GM23248 (cell line): ENCODE measurements around the gene DROSHA. TPM values are rescaled to one million over a fixed set of nuclear protein-coding genes. Genes with fewer than 3 reads are reported as not detected.

Source experiments
- DNase-seq: peaks from one replicate; pipeline ENCODE4 v3.0.0-alpha.2; 2015
- H2AFZ ChIP-seq: fragments of 200-600 bp; sonication (generic); 2 replicates; pipeline ENCODE4 v1.6.1; 2016; ENCODE audit warnings: antibody characterized with exemption
- H3F3A ChIP-seq: fragments of 200-600 bp; sonication (generic); 2 replicates; pipeline ENCODE4 v1.6.1; 2016; ENCODE audit warnings: mild to moderate bottlenecking, antibody characterized with exemption, mixed run types; ENCODE audit not compliant: insufficient read depth
- H3K27ac ChIP-seq: fragments of 200-600 bp; sonication (generic); 2 replicates; pipeline ENCODE4 v1.5.1; 2016; ENCODE audit warnings: mild to moderate bottlenecking
- H3K27me3 ChIP-seq: fragments of 200-600 bp; sonication (generic); replicated peaks from 2 replicates; pipeline ENCODE4 v1.6.1; 2016; ENCODE audit warnings: mild to moderate bottlenecking; ENCODE audit not compliant: insufficient read depth
- H3K36me3 ChIP-seq: fragments of 200-600 bp; sonication (generic); 2 replicates; pipeline ENCODE4 v1.6.1; 2016; ENCODE audit warnings: low read depth, mild to moderate bottlenecking
- H3K4me1 ChIP-seq: fragments of 200-600 bp; sonication (generic); 2 replicates; pipeline ENCODE4 v1.6.1; 2016; ENCODE audit warnings: mild to moderate bottlenecking; ENCODE audit not compliant: insufficient read depth
- H3K4me2 ChIP-seq: fragments of 200-600 bp; sonication (generic); one replicate; pipeline ENCODE4 v1.6.1; 2016; ENCODE audit warnings: mild to moderate bottlenecking; ENCODE audit not compliant: unreplicated experiment
- H3K4me3 ChIP-seq: fragments of 200-600 bp; sonication (generic); 2 replicates; pipeline ENCODE4 v1.5.1; 2016; ENCODE audit warnings: mild to moderate bottlenecking
- H3K79me2 ChIP-seq: fragments of 200-600 bp; sonication (generic); 2 replicates; pipeline ENCODE4 v1.6.1; 2016; ENCODE audit warnings: mild to moderate bottlenecking; ENCODE audit not compliant: insufficient read depth
- H3K9ac ChIP-seq: fragments of 200-600 bp; sonication (generic); 2 replicates; pipeline ENCODE4 v1.6.1; 2016; ENCODE audit warnings: mild to moderate bottlenecking
- H3K9me2 ChIP-seq: fragments of 200-600 bp; sonication (generic); 2 replicates; pipeline ENCODE4 v1.6.1; 2016; ENCODE audit warnings: mixed run types, mild to moderate bottlenecking, moderate library complexity; ENCODE audit not compliant: insufficient read depth
- H3K9me3 ChIP-seq: fragments of 200-600 bp; sonication (generic); one replicate; pipeline ENCODE4 v1.6.1; 2017; ENCODE audit warnings: low read depth
- H4K20me1 ChIP-seq: fragments of 200-600 bp; sonication (generic); 2 replicates; pipeline ENCODE4 v1.6.0; 2016; ENCODE audit not compliant: insufficient read depth
- EZH2 ChIP-seq: fragments of 200-600 bp; sonication (generic); IDR thresholded peaks from 2 replicates; pipeline ENCODE4 v1.6.1; 2018; ENCODE audit warnings: antibody characterized with exemption, mild to moderate bottlenecking; ENCODE audit not compliant: insufficient read depth, poor library complexity, severe bottlenecking
- EZH2phosphoT487 ChIP-seq: fragments of 200-600 bp; sonication (generic); IDR thresholded peaks from 2 replicates; pipeline ENCODE4 v1.6.1; 2018; ENCODE audit warnings: antibody characterized with exemption, moderate library complexity, mild to moderate bottlenecking, low read depth; ENCODE audit not compliant: insufficient read depth
- WGBS, 2 experiments: methylation state at CpG; one replicate each; pipeline ENCODE4 v1.1.6; 2015 to 2017; ENCODE audit warnings: low lambda C conversion rate in 2 of 2, low coverage in 1 of 2; ENCODE audit errors: missing lambda C conversion rate in 2 of 2; 5-methylcytosine and 5-hydroxymethylcytosine counted together
- in situ Hi-C: fragments of 300-500 bp; cut with MboI; formaldehyde crosslinking; loops from 2 replicates; pipeline ENCODE4 v1.15.0; 2020
- polyA plus RNA-seq: library from polyadenylated mRNA; unstranded; fragments of >200 nt; fragmentation: Nextera tagmentation; extraction: Ambion mirVana; gene quantifications from 2 replicates; pipeline ENCODE4 v1.2.1, GENCODE V29; 2016
- total RNA-seq: library from RNA; depleted of rRNA; stranded (reverse); fragments of >200 nt; shearing (Covaris generic); gene quantifications from 2 replicates; pipeline ENCODE4 v1.2.3, GENCODE V29; 2014

Gene DROSHA
- total and polyA plus RNA-seq, 2 experiments from 2014 or later = 26.0 to 28.7 TPM

DNA sequence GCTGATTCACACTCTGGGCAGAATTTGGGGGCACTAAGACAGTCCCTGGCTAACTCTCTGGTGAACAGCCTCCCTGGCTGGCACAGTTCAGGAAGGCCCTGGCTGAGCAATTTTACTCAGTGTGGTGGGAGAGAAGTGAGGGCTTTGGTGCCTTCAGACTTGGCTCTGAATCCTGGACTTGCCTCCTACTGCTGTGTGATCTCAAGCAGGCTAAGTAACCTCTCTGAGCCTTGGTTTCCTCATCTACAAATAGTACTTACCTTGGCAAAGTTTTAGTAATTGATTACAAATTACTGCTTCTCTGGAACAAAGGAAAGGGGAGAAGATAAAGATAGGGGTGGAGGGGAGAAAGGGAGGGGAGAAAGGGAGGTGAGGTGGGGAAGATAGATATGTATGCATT lies 153.8 kb downstream of the DROSHA start:
- no peaks in the 10 kb centered on the region for H3K9me3 ChIP-seq
- no peaks in the 10 kb centered on the region for H4K20me1 ChIP-seq
- H3K4me3 ChIP-seq = no peak overlapping the region
- no peaks in the 10 kb centered on the region for H3K36me3 ChIP-seq
- no peak overlapping the region for H3K9ac ChIP-seq
- TF ChIP-seq EZH2 (no peak), EZH2phosphoT487 (no peak)
- no peak overlapping the region for H3K4me2 ChIP-seq
- no peaks in the 10 kb centered on the region for H3K9me2 ChIP-seq
- peaks cover 4% of the 10 kb centered on the region; the same call in 1 of the 2 replicates for H3F3A ChIP-seq
- in situ Hi-C loops = no loop called here
- H3K4me1 ChIP-seq = peaks cover 8% of the 10 kb centered on the region
- no peaks in the 10 kb centered on the region for H3K27me3 ChIP-seq
- DNase-seq = no peak
- H2AFZ ChIP-seq = no peak overlapping the region
- H3K27ac ChIP-seq = no peak overlapping the region
- no peaks in the 10 kb centered on the region for H3K79me2 ChIP-seq

DNA sequence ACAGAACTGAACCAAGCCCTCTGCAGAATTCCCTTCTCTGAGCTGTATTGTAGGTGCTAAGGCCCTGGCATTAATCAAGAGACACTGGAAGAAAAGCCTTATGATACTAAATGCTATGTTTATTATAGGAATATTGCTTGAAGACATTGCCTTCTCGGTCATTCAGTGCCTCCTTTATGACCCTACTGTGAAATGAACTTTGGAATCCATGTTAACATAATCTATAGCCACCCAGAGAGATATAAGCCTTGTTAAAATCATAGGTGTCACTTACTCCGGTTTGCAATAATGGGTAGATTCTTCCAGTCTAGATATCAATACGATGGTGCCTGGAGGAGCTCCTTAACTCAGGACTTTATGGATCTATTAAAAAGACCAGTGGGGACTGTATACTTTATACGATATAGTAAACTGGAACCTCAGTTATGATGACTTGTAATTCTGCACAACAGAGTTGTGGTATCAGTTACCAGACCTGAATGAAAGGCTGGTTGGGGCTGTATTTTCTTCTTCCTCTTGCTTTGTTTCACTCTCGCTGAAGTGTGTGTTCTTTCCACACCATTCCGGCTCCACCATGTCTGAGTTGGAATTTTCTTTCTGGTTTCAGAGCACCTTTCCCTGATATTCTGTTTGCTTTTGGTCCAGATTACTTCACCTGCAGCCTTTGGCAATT lies 154.5 kb downstream of the DROSHA start:
- Histone ChIP-seq H3K79me2 (no peaks in the 10 kb centered on the region), H3F3A (peaks cover 4% of the 10 kb centered on the region; the same call in 1 of the 2 replicates), H3K9me2 (no peaks in the 10 kb centered on the region), H3K4me3 (no peak overlapping the region), H3K27me3 (no peaks in the 10 kb centered on the region), H3K36me3 (no peaks in the 10 kb centered on the region), H3K4me1 (peaks cover 8% of the 10 kb centered on the region), H3K9ac (no peak overlapping the region), H4K20me1 (no peaks in the 10 kb centered on the region), H3K4me2 (no peak overlapping the region), H3K27ac (no peak overlapping the region), H2AFZ (no peak overlapping the region), H3K9me3 (no peaks in the 10 kb centered on the region)
- DNase-seq = no peak
- in situ Hi-C loops = no loop called here
- no peak for TF ChIP-seq EZH2
- no peak for TF ChIP-seq EZH2phosphoT487
- 97 to 98% methylated on average over 6 of the region's 6 CpGs for WGBS, 2 experiments

DNA sequence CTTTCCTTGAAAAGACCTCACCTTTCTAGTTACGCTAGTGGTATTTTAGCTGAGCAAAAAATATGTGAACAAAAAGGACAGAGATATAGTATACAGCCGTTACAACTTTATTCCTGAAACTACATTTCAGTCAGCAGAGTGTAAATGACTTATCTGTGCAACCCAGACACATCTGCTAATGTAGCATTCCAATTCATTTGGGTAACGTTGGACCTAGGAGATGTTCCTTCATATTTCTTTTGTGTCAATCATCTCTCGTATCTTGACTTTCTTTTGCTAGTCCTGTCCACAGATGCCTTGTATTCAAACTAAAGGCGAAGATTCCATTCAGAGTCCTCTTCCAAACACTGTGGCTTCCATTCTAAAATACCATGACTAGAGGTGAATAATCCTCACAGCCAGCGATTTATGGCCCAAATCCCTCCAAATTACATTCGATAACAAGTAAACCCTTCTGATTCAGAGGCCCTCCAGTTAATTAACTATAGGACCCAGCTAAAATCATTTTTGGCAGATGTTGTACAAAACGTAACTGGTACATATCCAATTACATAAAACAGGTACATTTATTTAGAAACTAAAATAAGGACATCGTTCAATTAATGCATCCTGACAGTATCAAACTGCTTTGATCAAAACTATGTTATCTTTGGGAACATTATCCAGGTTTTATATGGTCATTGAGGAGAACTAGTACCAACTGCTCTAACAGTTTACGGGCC lies 155.7 kb downstream of the DROSHA start:
- H2AFZ ChIP-seq = no peak overlapping the region
- no peak overlapping the region for H3K4me2 ChIP-seq
- H3K36me3 ChIP-seq = no peaks in the 10 kb centered on the region
- H4K20me1 ChIP-seq = no peaks in the 10 kb centered on the region
- no peak for DNase-seq
- no peak for TF ChIP-seq EZH2
- TF ChIP-seq EZH2phosphoT487 = no peak
- H3K27me3 ChIP-seq = no peaks in the 10 kb centered on the region
- in situ Hi-C loops = no loop called here
- WGBS, 2 experiments = 89 to 93% methylated on average over 10 of the region's 10 CpGs
- peaks cover 4% of the 10 kb centered on the region; the same call in 1 of the 2 replicates for H3F3A ChIP-seq
- H3K9ac ChIP-seq = no peak overlapping the region
- H3K79me2 ChIP-seq = no peaks in the 10 kb centered on the region
- H3K9me2 ChIP-seq = no peaks in the 10 kb centered on the region
- no peak overlapping the region for H3K4me3 ChIP-seq
- no peak overlapping the region for H3K27ac ChIP-seq
- peaks cover 10% of the 10 kb centered on the region for H3K4me1 ChIP-seq
- no peaks in the 10 kb centered on the region for H3K9me3 ChIP-seq

DNA sequence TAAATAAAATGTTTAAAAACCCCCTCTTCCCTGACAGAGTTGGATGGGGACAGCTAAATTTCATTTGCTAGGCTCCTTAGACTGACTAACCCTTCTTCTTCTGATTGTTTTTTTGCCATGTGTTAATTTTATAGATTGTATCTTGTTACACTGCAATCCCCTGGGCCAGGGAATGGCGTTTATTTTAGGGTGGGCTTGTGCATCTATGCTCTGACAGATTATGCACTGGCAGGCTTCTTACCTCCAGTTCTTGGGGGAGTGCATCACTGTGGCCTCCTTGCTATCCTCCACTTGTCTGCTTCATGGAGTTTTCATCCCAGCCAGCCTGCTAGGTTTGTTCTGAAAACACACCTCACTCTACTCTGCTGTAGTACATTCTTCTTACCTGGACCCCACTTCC lies 159.8 kb downstream of the DROSHA start:
- H3K79me2 ChIP-seq = no peaks in the 10 kb centered on the region
- WGBS, 2 experiments = 52 to 80% methylated on average over 1 of the region's 1 CpG
- no peaks in the 10 kb centered on the region for H4K20me1 ChIP-seq
- H3K9me2 ChIP-seq = no peaks in the 10 kb centered on the region
- H3K27ac ChIP-seq = no peak overlapping the region
- DNase-seq = no peak
- peaks cover 15% of the 10 kb centered on the region for H3K4me1 ChIP-seq
- no peaks in the 10 kb centered on the region for H3K27me3 ChIP-seq
- no peak overlapping the region for H3K4me3 ChIP-seq
- H3F3A ChIP-seq = peaks cover 10% of the 10 kb centered on the region
- H3K9ac ChIP-seq = no peak overlapping the region
- H3K36me3 ChIP-seq = no peaks in the 10 kb centered on the region
- no peaks in the 10 kb centered on the region for H3K9me3 ChIP-seq
- in situ Hi-C loops = no loop called here
- TF ChIP-seq EZH2phosphoT487 (no peak), EZH2 (no peak)
- H2AFZ ChIP-seq = no peak overlapping the region
- H3K4me2 ChIP-seq = no peak overlapping the region
